ENCODE data around the gene TESPA1. TPM values are rescaled to one million over a fixed set of nuclear protein-coding genes. Genes with fewer than 3 reads are reported as not detected.

The TESPA1 gene
- polyA plus RNA-seq, 1 donor from 2014 or later, result not detected

GRCh38 chr12:54997929-54998522 lies 13.5 kb upstream of the TESPA1 start:
- no peak overlapping the region for H2AFZ ChIP-seq (ENCODE audit: low read depth, low read length)

GRCh38 chr12:54996205-54996604 lies 11.6 kb upstream of the TESPA1 start:
- Histone ChIP-seq H3K27ac (ENCODE audit: low read length) (no peak overlapping the region), H3K4me2 (ENCODE audit: low read length) (no peak overlapping the region), H2AFZ (ENCODE audit: low read depth, low read length) (no peak overlapping the region), H3K27me3 (ENCODE audit: insufficient read depth, low read depth, low read length) (no peaks in the 10 kb centered on the region), H3K79me2 (replicated peaks; ENCODE audit: insufficient read depth, low read length) (no peaks in the 10 kb centered on the region), H4K20me1 (ENCODE audit: insufficient read depth) (no peaks in the 10 kb centered on the region), H3K36me3 (ENCODE audit: insufficient read depth, low read length) (no peaks in the 10 kb centered on the region), H3K9me2 (ENCODE audit: insufficient read depth, low read length) (no peaks in the 10 kb centered on the region), H3K9ac (ENCODE audit: low read length) (no peak overlapping the region), H3F3A (ENCODE audit: insufficient read depth, low read length, poor library complexity, severe bottlenecking) (no peaks in the 10 kb centered on the region), H3K9me3 (ENCODE audit: low read length) (no peaks in the 10 kb centered on the region), H3K4me3 (ENCODE audit: low read length) (no peak overlapping the region)
- TF ChIP-seq CTCF (IDR thresholded peaks at IDR 0.05; ENCODE audit: poor library complexity, severe bottlenecking) (no peak), EP300 (conservative IDR thresholded peaks at IDR 0.05; ENCODE audit: poor library complexity, severe bottlenecking) (no peak), POLR2AphosphoS5 (IDR thresholded peaks at IDR 0.05) (no peak), EZH2 (IDR thresholded peaks at IDR 0.05; ENCODE audit: borderline replicate concordance, insufficient read depth, low read length, poor library complexity, severe bottlenecking) (no peak), TAF1 (IDR thresholded peaks at IDR 0.05; ENCODE audit: low read depth) (no peak), REST (IDR thresholded peaks at IDR 0.05; ENCODE audit: borderline replicate concordance) (no peak), RAD21 (conservative IDR thresholded peaks at IDR 0.05) (no peak), SMC3 (conservative IDR thresholded peaks at IDR 0.05; ENCODE audit: poor library complexity) (no peak), MXI1 (conservative IDR thresholded peaks at IDR 0.05; ENCODE audit: poor library complexity, severe bottlenecking) (no peak)

More at GRCh38 chr12:54997929-54998522, 13.5 kb upstream of the TESPA1 start:
- no peak for TF ChIP-seq SMC3 (conservative IDR thresholded peaks at IDR 0.05; ENCODE audit: poor library complexity)
- Histone ChIP-seq H3K9me3 (ENCODE audit: low read length) (no peaks in the 10 kb centered on the region), H3K27me3 (ENCODE audit: insufficient read depth, low read depth, low read length) (no peaks in the 10 kb centered on the region), H3K4me2 (ENCODE audit: low read length) (no peak overlapping the region), H3K36me3 (ENCODE audit: insufficient read depth, low read length) (no peaks in the 10 kb centered on the region), H3K9me2 (ENCODE audit: insufficient read depth, low read length) (no peaks in the 10 kb centered on the region), H3K27ac (ENCODE audit: low read length) (no peak overlapping the region), H3K79me2 (replicated peaks; ENCODE audit: insufficient read depth, low read length) (no peaks in the 10 kb centered on the region), H3K4me3 (ENCODE audit: low read length) (no peak overlapping the region), H4K20me1 (ENCODE audit: insufficient read depth) (no peaks in the 10 kb centered on the region), H3F3A (ENCODE audit: insufficient read depth, low read length, poor library complexity, severe bottlenecking) (no peaks in the 10 kb centered on the region), H3K9ac (ENCODE audit: low read length) (no peak overlapping the region)

Measured in neural cell (in vitro differentiated cells).